GM18867 (cell line): ENCODE data around the gene FDPS.

Experiments
- ATAC-seq: cut with Tn5 transposase; IDR thresholded peaks from one replicate; pipeline ENCODE4 v1.9.1; 2021; ENCODE audit warnings: mild to moderate bottlenecking, moderate library complexity; ENCODE audit not compliant: unreplicated experiment

Gene FDPS

GRCh38 chr1:155352631-155353030 is 44.0 kb downstream of the FDPS start:
- no peak for ATAC-seq

- ATAC-seq: no peak
Observed at GRCh38 chr1:155360051-155360450, 51.4 kb downstream of the FDPS start.
